Measurements from ENCODE around the gene SPINT2.

Gene SPINT2

DNA sequence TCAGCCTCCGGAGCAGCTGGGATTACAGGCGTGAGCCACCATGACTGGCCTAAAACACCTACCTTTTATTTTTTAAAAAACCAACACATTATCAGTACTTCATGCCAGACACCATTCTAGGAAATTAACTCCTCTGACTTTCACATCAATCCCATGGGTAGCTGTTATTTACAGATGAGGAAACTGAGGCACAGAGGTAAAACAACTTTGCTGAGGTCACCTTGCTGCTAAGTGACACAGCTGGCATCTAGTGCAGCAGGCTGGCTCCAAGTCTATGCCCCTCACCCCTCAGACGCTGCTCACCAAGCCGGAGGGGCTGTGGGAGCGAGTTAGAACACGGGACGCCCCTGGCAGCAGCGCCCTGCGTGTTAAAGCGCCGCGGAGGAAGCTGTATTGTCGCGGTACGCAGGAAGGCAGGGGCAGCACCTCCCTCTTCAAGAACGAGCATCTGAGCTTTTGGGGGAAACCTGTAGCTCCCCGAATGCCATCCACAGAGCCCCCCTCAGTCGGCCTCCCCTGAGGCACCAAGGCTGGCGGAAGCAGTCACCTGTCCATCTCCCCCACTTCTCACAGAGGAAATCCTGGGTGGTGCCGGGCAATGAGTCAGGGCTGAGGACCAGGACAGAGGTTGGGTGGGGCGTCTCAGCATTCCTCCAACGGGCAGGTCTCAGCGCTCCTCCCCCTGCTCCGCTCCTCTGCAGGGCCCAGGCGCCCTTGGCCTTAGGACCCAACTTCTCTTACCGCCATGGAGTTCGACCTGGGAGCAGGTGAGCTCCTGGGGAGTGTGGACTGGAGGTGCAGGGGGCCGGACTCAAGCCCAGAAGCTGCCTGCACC is 39.4 kb downstream of the SPINT2 start, which contains the start of gene C19orf33:
Gene C19orf33, plus strand, starts transcription at position 735 of the 835 bp plus-strand sequence. Its CDS starts 11 bp downstream, at position 746.
- no peak for DNase-seq

GRCh38 chr19:38304352-38304865 is 40.0 kb downstream of the SPINT2 start:
- DNase-seq, result no peak

DNA sequence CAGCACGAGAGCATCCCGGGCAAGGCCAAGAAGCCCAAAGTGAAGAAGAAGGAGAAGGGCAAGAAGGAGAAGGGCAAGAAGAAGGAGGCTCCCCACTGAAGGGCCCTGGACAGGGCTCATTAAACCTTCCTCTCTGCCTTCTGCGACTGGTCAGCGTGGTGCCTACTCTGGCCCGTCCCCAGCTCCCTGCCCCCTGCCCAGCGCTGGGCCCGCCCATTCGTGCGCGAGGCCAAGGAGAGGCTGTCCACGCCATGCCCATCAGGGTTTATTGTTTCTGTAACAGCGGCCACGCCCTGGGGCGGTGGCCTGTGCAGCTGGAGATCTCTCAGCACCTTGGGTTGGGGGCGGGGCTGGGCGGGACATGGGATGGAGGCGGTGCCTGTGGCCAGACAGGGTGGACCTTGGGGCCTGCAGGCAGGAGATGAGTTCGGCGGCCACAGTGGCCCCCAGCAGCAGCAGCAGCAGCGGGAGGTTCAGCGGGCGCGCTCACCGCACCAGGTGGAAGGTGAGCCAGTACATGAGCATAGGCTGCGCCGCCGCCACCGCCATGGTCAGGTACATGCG is 40.6 kb downstream of the SPINT2 start:
- no peak for DNase-seq

GRCh38 chr19:38306236-38306635 is 41.9 kb downstream of the SPINT2 start:
- no peak for DNase-seq

DNA sequence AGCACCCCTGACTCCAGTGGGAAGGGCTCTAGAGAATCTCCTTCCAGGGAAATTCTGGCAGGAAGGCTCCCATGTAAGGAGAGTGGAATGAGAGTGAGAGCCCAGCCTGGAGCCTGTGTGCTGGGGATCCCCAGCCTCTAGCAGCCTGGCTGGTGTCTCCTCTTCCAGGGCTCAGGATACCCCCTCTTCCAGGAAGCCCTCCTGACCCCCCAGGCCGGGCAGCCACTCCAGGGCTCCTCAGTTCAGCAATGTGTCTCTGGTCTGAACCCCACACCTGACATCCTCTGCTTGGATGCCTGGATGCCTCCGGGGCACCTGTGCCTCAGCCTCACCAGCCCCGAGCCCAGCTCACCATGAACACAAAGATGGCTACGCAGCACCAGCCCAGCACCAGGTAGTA is 42.7 kb downstream of the SPINT2 start:
- no peak for DNase-seq

DNA sequence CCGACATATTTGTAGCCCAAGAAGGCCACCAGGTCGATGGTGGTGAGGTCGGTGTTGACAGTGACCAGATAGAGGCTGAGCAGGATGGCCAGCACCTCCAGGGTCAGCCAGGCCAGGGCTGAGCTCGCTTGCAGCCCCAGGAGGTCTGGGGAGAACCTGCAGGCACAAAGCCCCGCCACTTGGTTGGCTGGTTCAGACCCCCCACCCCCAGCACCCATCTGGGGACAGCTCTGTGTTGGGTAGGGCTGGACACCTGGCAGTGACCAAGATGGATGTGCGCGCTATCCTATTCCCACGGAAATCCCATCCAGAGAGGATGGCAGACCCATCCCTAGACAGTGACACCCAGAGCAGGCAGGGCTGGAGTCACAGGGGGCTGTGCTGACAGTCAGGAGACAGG is 43.2 kb downstream of the SPINT2 start:
- DNase-seq, result no peak

- peak; percentile 27 for DNase-seq
Observed at GRCh38 chr19:38308006-38308766, 43.8 kb downstream of the SPINT2 start.

DNA sequence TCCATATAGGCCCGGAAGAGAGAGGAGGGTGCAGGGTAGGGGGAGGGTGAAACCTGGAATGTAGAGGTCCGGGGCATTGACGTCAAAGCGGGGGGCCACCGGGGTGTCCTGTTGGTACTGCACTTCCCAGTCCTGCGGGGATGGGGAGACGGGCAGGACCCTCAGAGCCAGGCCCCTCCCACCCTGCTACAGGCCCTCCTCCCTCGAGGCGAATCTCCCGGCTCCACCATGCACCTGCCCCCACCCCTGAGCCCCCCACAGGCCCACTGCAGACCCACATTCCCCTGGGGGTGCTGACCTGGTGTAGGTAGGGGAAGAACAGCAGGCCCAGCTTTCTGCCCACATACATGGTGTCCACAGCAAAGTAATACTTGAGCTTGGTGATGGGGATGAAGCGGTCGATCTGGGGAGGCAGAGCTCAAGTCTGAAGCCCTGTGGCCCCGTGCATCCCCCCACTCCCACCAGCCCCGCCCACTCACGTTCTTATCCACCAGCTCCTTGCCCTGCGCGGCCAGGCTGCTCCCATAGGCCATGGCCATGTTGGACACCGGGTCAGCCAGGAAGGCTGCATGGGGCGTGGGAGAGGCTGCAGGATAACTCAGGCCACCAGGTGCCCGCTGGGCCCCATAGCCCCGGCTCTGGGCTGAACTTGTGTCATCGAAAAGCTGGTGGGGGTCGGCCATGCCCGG is 44.7 kb downstream of the SPINT2 start:
- no peak for DNase-seq

DNA sequence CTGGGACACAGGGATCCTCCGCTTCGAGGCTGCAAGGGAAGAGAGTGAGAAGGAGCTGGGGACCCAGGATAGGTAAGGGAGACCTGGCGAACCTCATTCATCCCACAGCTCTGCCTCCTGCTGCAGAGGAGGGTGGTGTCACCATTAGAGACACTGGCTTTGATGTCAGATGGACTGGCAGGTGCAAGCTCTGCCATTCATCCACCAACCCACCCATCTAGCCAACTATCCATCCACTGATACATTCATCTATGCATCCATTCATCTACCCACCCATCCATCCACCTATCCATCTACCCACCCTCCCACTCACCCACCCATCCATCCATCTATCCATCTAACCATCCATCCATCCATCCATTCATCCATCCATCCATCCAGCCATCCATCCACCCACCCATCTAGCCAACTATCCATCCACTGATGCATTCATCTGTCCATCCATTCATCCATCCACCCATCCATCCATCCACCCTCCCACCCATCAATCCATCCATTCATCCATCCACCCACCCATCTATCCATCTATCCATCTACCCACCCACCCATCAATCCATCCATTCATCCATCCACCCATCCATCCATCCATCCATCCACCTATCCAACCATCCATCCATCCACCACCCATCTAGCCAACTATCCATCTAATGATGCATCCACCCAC is 45.4 kb downstream of the SPINT2 start:
- DNase-seq, result no peak

DNA sequence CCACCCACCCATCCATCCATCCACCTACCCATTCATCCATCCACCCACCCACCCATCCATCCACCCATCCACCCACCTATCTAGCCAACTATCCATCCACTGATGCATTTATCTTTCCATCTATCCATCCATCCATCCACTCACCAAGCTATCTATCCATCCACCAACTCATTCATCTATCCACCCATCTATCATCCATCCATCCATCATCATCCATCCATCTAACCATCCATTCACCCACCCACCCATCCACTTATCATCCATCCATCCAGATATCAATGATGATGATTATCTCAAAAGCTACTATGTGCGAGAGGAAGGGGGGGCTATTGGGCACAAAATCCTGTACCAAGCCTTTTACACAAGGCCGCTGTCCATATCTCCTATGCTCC is 45.9 kb downstream of the SPINT2 start:
- no peak for DNase-seq

- DNase-seq, result no peak
Observed at GRCh38 chr19:38310986-38311385, 46.6 kb downstream of the SPINT2 start.

- DNase-seq, result peak; percentile 98
Observed at GRCh38 chr19:38315657-38316476, 51.5 kb downstream of the SPINT2 start, which contains the start of gene YIF1B. Gene YIF1B (minus strand): TSS chr19:38315947. CDS start chr19:38315917, 30 bp downstream.

GRCh38 chr19:38316477-38317067 is 52.2 kb downstream of the SPINT2 start:
- no peak for DNase-seq

GRCh38 chr19:38317104-38317612 is 52.8 kb downstream of the SPINT2 start:
- DNase-seq, result peak; percentile 51

GRCh38 chr19:38318660-38319059 is 54.3 kb downstream of the SPINT2 start:
- DNase-seq, result no peak

DNA sequence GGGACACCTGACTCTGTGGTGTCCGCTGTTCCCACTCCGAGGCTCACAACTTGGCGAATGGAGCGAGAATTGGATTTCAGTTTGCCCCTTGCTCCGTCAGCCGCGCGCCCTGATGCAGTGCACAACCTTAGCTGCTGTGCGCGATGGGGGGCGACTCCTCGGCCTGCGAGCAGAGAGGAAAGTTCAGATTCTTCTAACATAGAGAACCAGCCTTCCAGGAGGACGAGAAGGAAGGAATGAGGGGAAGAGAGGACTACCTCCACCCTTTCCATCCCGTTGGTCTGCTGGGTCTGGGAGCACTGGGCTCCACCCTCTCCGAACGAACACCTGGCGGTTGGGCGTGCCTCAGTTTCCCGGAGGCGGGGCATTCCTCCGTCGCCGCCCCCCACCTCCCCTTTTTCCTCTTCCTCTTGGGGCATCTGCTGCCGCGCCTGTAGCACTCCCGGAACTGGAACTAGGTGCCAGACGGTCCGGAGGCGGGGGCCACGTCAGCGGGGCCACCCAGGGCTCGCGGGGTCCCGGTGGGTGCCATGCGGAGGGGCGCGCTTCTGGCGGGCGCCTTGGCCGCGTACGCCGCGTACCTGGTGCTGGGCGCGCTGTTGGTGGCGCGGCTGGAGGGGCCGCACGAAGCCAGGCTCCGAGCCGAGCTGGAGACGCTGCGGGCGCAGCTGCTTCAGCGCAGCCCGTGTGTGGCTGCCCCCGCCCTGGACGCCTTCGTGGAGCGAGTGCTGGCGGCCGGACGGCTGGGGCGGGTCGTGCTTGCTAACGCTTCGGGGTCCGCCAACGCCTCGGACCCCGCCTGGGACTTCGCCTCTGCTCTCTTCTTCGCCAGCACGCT is 55.3 kb downstream of the SPINT2 start, which contains the start of gene KCNK6:
Gene KCNK6, plus strand, starts transcription at position 425 of the 838 bp plus-strand sequence. Its CDS starts 106 bp downstream, at position 531.
- peak; percentile 53 for DNase-seq

- no peak for DNase-seq
Observed at GRCh38 chr19:38320969-38321339, 56.6 kb downstream of the SPINT2 start.

DNA sequence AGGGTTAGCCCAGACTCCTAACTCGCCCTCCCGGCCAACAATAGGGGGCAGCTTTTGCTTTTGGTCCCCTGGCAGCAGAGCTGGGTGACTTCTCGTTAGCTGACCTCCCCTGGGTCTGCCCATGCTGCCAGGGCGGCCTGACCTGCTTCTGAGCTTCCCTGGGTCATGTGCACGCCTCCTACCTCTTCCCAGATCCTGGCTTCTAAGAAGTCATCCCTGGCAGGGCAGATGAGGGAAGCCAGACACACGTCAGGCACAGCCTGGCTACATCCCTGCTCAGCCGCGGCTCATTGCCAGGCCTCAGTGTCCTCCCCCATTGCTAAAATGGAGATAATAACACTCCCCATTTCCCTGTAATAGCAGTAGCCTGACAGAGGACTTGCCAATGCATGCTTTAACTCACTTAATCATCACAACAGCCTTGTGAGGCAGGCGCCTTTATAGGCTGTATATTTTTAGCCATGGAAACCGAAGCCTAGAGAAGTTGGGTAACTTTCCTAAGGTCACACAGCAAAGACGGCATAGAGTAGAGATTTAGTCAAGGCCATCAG is 57.3 kb downstream of the SPINT2 start:
- peak; percentile 40 for DNase-seq

- DNase-seq, result peak; percentile 64
Observed at GRCh38 chr19:38323291-38323690, 58.9 kb downstream of the SPINT2 start.

All from suppressor macrophage treated with lipopolysaccharide for 4 hours (primary cell).